ENCODE data around the gene EBF4.

The EBF4 gene

DNA sequence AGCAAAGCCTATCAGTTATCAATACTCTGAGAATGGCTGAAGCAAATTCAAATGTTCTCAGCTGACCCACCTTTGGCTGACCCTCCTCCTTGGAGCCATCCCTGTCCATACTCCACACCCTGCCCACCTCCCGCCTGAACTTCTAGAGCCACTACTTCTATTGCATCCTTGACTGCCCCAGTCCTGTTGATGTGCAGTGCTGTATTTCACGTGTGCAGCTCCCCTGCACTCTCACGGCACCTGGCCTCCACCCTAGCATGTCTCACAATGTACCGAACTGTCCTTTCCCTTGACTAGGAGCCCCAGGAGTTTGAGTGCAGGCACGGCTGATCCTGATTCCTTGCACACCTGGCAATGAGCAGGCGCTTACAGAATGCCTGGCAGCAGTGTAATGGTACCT lies 100.9 kb downstream of the EBF4 start:
- H4K20me1 ChIP-seq (ENCODE audit: insufficient read depth, low read length, poor library complexity, severe bottlenecking): peaks cover 34% of the 10 kb centered on the region
- TF ChIP-seq, protein P1, sequence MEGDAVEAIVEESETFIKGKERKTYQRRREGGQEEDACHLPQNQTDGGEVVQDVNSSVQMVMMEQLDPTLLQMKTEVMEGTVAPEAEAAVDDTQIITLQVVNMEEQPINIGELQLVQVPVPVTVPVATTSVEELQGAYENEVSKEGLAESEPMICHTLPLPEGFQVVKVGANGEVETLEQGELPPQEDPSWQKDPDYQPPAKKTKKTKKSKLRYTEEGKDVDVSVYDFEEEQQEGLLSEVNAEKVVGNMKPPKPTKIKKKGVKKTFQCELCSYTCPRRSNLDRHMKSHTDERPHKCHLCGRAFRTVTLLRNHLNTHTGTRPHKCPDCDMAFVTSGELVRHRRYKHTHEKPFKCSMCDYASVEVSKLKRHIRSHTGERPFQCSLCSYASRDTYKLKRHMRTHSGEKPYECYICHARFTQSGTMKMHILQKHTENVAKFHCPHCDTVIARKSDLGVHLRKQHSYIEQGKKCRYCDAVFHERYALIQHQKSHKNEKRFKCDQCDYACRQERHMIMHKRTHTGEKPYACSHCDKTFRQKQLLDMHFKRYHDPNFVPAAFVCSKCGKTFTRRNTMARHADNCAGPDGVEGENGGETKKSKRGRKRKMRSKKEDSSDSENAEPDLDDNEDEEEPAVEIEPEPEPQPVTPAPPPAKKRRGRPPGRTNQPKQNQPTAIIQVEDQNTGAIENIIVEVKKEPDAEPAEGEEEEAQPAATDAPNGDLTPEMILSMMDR (conservative IDR thresholded peaks at IDR 0.05; ENCODE audit: low read length): no peak
- no peak for TF ChIP-seq EZH2phosphoT487 (IDR thresholded peaks at IDR 0.05; ENCODE audit: borderline replicate concordance)
- no peak overlapping the region for H3K9ac ChIP-seq (ENCODE audit: low read depth, low read length, poor library complexity, severe bottlenecking)
- no peaks in the 10 kb centered on the region for H3K27me3 ChIP-seq (ENCODE audit: insufficient read depth, low read length, poor library complexity, severe bottlenecking)
- H3K4me2 ChIP-seq (ENCODE audit: low read depth, low read length, poor library complexity, severe bottlenecking): no peak overlapping the region
- H3K4me3 ChIP-seq (ENCODE audit: low read length, poor library complexity, severe bottlenecking): no peak overlapping the region
- no peaks in the 10 kb centered on the region for H3K9me3 ChIP-seq (ENCODE audit: insufficient read depth, low read depth, low read length)
- peaks cover 15% of the 10 kb centered on the region for H3K4me1 ChIP-seq (ENCODE audit: insufficient read depth, low read length, poor library complexity, severe bottlenecking)
- peaks cover 33% of the 10 kb centered on the region for H3K79me2 ChIP-seq (ENCODE audit: insufficient read depth, low read length)
- no peak overlapping the region for H2AFZ ChIP-seq (ENCODE audit: low read length)
- no peaks in the 10 kb centered on the region for H3K9me2 ChIP-seq (replicated peaks; ENCODE audit: low read depth, low read length)
- H3F3A ChIP-seq (ENCODE audit: low read depth): no peaks in the 10 kb centered on the region
- peaks cover 51% of the 10 kb centered on the region; the same call in 1 of the 2 replicates for H3K36me3 ChIP-seq (ENCODE audit: insufficient read depth, low read length)

DNA sequence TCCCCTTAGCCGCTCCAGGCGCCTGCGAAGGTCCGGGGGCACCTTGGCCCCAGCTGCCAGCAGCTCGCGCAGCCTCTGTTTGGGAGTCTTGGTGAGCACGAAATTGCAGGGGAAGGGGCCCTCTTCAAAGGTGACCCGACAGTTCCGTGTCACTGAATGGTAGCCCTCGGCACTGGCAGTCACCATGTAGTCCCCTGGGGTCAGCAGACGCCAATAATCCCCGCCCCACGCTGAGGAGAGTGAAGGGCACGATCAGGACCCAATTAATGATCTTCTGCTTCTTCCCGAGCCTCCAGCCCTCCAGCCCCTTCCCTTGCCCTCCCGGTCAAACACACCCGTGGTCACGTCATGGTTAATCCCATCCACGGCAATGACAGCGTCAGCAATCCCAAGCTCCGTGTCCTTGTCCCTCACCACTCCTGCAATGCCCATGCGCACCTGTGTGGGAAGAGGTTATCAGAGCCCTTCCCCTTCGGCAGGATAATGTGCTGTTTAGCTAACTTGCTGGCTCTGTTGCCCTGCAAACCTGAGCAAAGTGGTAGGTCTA lies 101.7 kb downstream of the EBF4 start:
- Histone ChIP-seq H3K79me2 (ENCODE audit: insufficient read depth, low read length) (peaks cover 40% of the 10 kb centered on the region), H3F3A (ENCODE audit: low read depth) (no peaks in the 10 kb centered on the region), H3K9me2 (replicated peaks; ENCODE audit: low read depth, low read length) (no peaks in the 10 kb centered on the region), H4K20me1 (ENCODE audit: insufficient read depth, low read length, poor library complexity, severe bottlenecking) (peaks cover 37% of the 10 kb centered on the region), H3K4me3 (ENCODE audit: low read length, poor library complexity, severe bottlenecking) (no peak overlapping the region), H3K4me1 (ENCODE audit: insufficient read depth, low read length, poor library complexity, severe bottlenecking) (peaks cover 22% of the 10 kb centered on the region), H3K9ac (ENCODE audit: low read depth, low read length, poor library complexity, severe bottlenecking) (no peak overlapping the region), H3K36me3 (ENCODE audit: insufficient read depth, low read length) (peaks cover 53% of the 10 kb centered on the region; the same call in 1 of the 2 replicates), H3K27me3 (ENCODE audit: insufficient read depth, low read length, poor library complexity, severe bottlenecking) (no peaks in the 10 kb centered on the region), H3K9me3 (ENCODE audit: insufficient read depth, low read depth, low read length) (no peaks in the 10 kb centered on the region), H3K4me2 (ENCODE audit: low read depth, low read length, poor library complexity, severe bottlenecking) (no peak overlapping the region), H2AFZ (ENCODE audit: low read length) (no peak overlapping the region)
- TF ChIP-seq, protein P1 (conservative IDR thresholded peaks at IDR 0.05; ENCODE audit: low read length): no peak
- no peak for TF ChIP-seq EZH2phosphoT487 (IDR thresholded peaks at IDR 0.05; ENCODE audit: borderline replicate concordance)

DNA sequence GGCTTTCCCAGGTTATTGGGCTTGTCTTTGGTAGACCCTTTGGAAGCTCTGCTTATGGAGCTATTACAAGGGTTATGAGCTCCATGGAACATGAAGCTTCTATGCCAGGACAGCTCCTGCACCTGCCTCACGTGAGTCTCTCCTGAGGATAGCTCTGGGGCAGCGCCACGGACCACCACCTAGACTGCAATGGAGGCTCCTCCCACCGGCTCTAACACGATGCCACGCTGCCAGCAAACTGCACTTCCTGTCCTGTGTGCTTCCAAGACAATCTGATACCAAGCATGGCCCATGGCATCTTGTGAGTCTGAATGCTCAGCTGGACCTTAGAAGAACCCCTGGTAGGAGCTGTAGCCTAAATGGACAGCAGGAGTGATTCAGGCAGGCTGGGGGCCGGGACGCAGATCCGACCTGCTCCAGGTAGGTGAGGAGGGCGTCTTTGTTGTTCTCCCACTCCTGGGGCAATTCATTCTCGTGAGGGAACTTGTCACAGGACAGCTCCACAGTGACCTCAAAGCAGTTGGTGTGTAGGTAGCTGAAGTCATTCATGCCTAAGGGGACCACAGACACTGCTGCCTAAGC lies 102.4 kb downstream of the EBF4 start:
- Histone ChIP-seq H2AFZ (ENCODE audit: low read length) (no peak overlapping the region), H3K4me1 (ENCODE audit: insufficient read depth, low read length, poor library complexity, severe bottlenecking) (peaks cover 22% of the 10 kb centered on the region), H3K36me3 (ENCODE audit: insufficient read depth, low read length) (peaks cover 53% of the 10 kb centered on the region; the same call in 1 of the 2 replicates), H3K4me3 (ENCODE audit: low read length, poor library complexity, severe bottlenecking) (no peak overlapping the region), H3K27me3 (ENCODE audit: insufficient read depth, low read length, poor library complexity, severe bottlenecking) (peaks cover 5% of the 10 kb centered on the region), H3F3A (ENCODE audit: low read depth) (no peaks in the 10 kb centered on the region), H3K9me3 (ENCODE audit: insufficient read depth, low read depth, low read length) (no peaks in the 10 kb centered on the region), H4K20me1 (ENCODE audit: insufficient read depth, low read length, poor library complexity, severe bottlenecking) (peaks cover 37% of the 10 kb centered on the region), H3K79me2 (ENCODE audit: insufficient read depth, low read length) (peaks cover 47% of the 10 kb centered on the region), H3K9ac (ENCODE audit: low read depth, low read length, poor library complexity, severe bottlenecking) (no peak overlapping the region), H3K9me2 (replicated peaks; ENCODE audit: low read depth, low read length) (no peaks in the 10 kb centered on the region), H3K4me2 (ENCODE audit: low read depth, low read length, poor library complexity, severe bottlenecking) (no peak overlapping the region)
- no peak for TF ChIP-seq EZH2phosphoT487 (IDR thresholded peaks at IDR 0.05; ENCODE audit: borderline replicate concordance)

DNA sequence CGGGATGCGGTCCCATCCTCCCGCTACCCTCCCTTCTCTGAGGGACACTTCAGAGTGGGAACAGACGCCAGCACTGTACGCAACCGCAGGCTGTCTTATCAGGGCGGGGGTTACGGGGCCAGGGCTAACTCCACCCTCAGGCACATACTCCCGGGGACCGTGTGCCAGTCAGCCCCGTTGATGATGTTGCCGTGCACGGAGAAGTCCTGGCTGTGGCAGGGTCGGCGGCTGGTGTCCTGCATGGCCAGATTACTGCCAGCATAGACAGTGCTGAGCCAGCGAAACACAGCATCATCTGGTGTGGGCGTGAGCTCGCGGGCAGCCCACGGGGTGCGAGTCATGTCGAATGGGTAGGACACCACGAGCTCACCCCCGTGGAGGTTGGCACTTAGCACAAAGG lies 102.9 kb downstream of the EBF4 start:
- Histone ChIP-seq H3K36me3 (ENCODE audit: insufficient read depth, low read length) (peaks cover 53% of the 10 kb centered on the region; the same call in 1 of the 2 replicates), H4K20me1 (ENCODE audit: insufficient read depth, low read length, poor library complexity, severe bottlenecking) (peaks cover 37% of the 10 kb centered on the region), H2AFZ (ENCODE audit: low read length) (no peak overlapping the region), H3K9me3 (ENCODE audit: insufficient read depth, low read depth, low read length) (no peaks in the 10 kb centered on the region), H3K4me3 (ENCODE audit: low read length, poor library complexity, severe bottlenecking) (no peak overlapping the region), H3K4me2 (ENCODE audit: low read depth, low read length, poor library complexity, severe bottlenecking) (no peak overlapping the region), H3K9ac (ENCODE audit: low read depth, low read length, poor library complexity, severe bottlenecking) (no peak overlapping the region), H3K79me2 (ENCODE audit: insufficient read depth, low read length) (peaks cover 50% of the 10 kb centered on the region), H3K27me3 (ENCODE audit: insufficient read depth, low read length, poor library complexity, severe bottlenecking) (peaks cover 8% of the 10 kb centered on the region), H3K4me1 (ENCODE audit: insufficient read depth, low read length, poor library complexity, severe bottlenecking) (peaks cover 22% of the 10 kb centered on the region), H3F3A (ENCODE audit: low read depth) (no peaks in the 10 kb centered on the region), H3K9me2 (replicated peaks; ENCODE audit: low read depth, low read length) (no peaks in the 10 kb centered on the region)
- TF ChIP-seq, protein P1 (conservative IDR thresholded peaks at IDR 0.05; ENCODE audit: low read length): no peak
- no peak for TF ChIP-seq EZH2phosphoT487 (IDR thresholded peaks at IDR 0.05; ENCODE audit: borderline replicate concordance)

Measured in Loucy (cell line).